GM12878 (cell line): ENCODE data around the gene ACRBP. TPM values are rescaled to one million over a fixed set of nuclear protein-coding genes. Genes with fewer than 3 reads are reported as not detected.

Experiments
- ATAC-seq: fragments of 200-7000 bp; cut with Tn5 transposase; 3 replicates; pipeline ENCODE4 v1.9.1; 2020; ENCODE audit warnings: mild to moderate bottlenecking, moderate library complexity
- BruUV-seq: library from RNA; stranded (reverse); fragments of 400-500 nt; replicated peaks from 2 replicates; lab custom pipeline; 2021; lab: Mats Ljungman, UMichigan
- CTCF ChIA-PET: fragments of 300-600 bp; sonication (Branson Sonifier 250); formaldehyde crosslinking; extraction: SDS; loops from one replicate; lab custom pipeline; 2021; ENCODE audit warnings: inconsistent platforms; lab: Yijun Ruan, JAX
- POLR2A ChIA-PET: fragments of 350-600 bp; formaldehyde crosslinking; extraction: SDS; loops from one replicate; lab custom pipeline; 2021; ENCODE audit warnings: inconsistent platforms; lab: Charles Lee
- RAD21 ChIA-PET: fragments of 300-600 bp; sonication (Branson Sonifier 250); formaldehyde crosslinking; loops from one replicate; lab custom pipeline; 2023; ENCODE audit warnings: antibody characterized with exemption; ENCODE audit not compliant: unreplicated experiment; lab: Charles Lee
- SMC1A ChIA-PET: fragments of 300-600 bp; sonication (Branson Sonifier 250); formaldehyde crosslinking; loops from one replicate; lab custom pipeline; 2023; ENCODE audit not compliant: unreplicated experiment, uncharacterized antibody; lab: Charles Lee
- DNase-seq: peaks from one replicate; pipeline ENCODE4 v3.0.0-alpha.2; 2011; ENCODE audit warnings: low read depth, low spot score
- FAIRE-seq: peaks from 3 replicates; lab custom pipeline; 2011; peaks lifted over from hg19 to GRCh38; lab: Jason Lieb, UNC
- H2AFZ ChIP-seq: 2 replicates; pipeline ENCODE4 v1.6.0; 2011; ENCODE audit warnings: low read depth, low read length, control low read depth; ENCODE audit not compliant: control insufficient read depth
- H3K27ac ChIP-seq: 2 replicates; pipeline ENCODE4 v1.5.1; 2011; ENCODE audit warnings: control low read depth; ENCODE audit not compliant: control insufficient read depth, insufficient read depth
- H3K27me3 ChIP-seq, 2 experiments: replicated peaks in 1 of 2; 2 replicates each; pipeline versions ENCODE4 v1.6.0 to v1.6.1; 2011; ENCODE audit warnings: low read length in 1 of 2; ENCODE audit not compliant: control insufficient read depth in 2 of 2, insufficient read depth in 2 of 2
- H3K36me3 ChIP-seq, 2 experiments: 2 replicates each; pipeline ENCODE4 v1.5.1; 2011; ENCODE audit warnings: low read length in 1 of 2; ENCODE audit not compliant: control insufficient read depth in 2 of 2, insufficient read depth in 2 of 2
- H3K4me1 ChIP-seq: 2 replicates; pipeline ENCODE4 v1.6.1; 2011; ENCODE audit warnings: mild to moderate bottlenecking, low read length, moderate library complexity, mixed read lengths; ENCODE audit not compliant: control insufficient read depth, insufficient read depth
- H3K4me2 ChIP-seq: 2 replicates; pipeline ENCODE4 v1.6.0; 2011; ENCODE audit warnings: control low read depth; ENCODE audit not compliant: control insufficient read depth, insufficient read depth
- H3K4me3 ChIP-seq: fragments of 200-600 bp; sonication (generic); 2 replicates; pipeline ENCODE4 v1.5.1; 2016
- H3K79me2 ChIP-seq: 2 replicates; pipeline ENCODE4 v1.6.0; 2011; ENCODE audit warnings: low read length; ENCODE audit not compliant: control insufficient read depth, insufficient read depth
- H3K9ac ChIP-seq: 2 replicates; pipeline ENCODE4 v1.8.0; 2011; ENCODE audit warnings: low read length, control low read depth, mixed read lengths; ENCODE audit not compliant: control insufficient read depth, insufficient read depth
- H3K9me3 ChIP-seq: replicated peaks from 3 replicates; pipeline ENCODE4 v1.5.1; 2011; ENCODE audit warnings: mild to moderate bottlenecking, low read length; ENCODE audit not compliant: control insufficient read depth, insufficient read depth
- H4K20me1 ChIP-seq: 2 replicates; pipeline ENCODE4 v1.6.0; 2011; ENCODE audit not compliant: control insufficient read depth, insufficient read depth
- DPF2 ChIP-seq: fragments of 450-650 bp; IDR thresholded peaks from 2 replicates; pipeline ENCODE4 v1.6.1; 2017; ENCODE audit warnings: mild to moderate bottlenecking
- EED ChIP-seq: sonication (generic); IDR thresholded peaks from 2 replicates; pipeline ENCODE4 v1.6.1; 2016; ENCODE audit warnings: antibody characterized with exemption, low read depth
- GATAD2B ChIP-seq: fragments of 450-650 bp; conservative IDR thresholded peaks from 2 replicates; pipeline ENCODE4 v1.6.1; 2017; ENCODE audit warnings: low read depth, mild to moderate bottlenecking, moderate library complexity
- IRF5 ChIP-seq: fragments of 450-650 bp; IDR thresholded peaks from 2 replicates; pipeline ENCODE4 v1.6.1; 2017; ENCODE audit warnings: borderline replicate concordance
- KDM1A ChIP-seq: fragments of 200-600 bp; sonication (generic); IDR thresholded peaks from 2 replicates; pipeline ENCODE4 v1.6.1; 2016; ENCODE audit warnings: borderline replicate concordance
- MTA3 ChIP-seq: IDR thresholded peaks from 2 replicates; pipeline ENCODE4 v1.6.1; 2012; ENCODE audit warnings: low read length, inconsistent platforms, borderline replicate concordance
- MYB ChIP-seq: fragments of 150-350 bp; IDR thresholded peaks from 2 replicates; pipeline ENCODE4 v1.6.1; 2014; ENCODE audit warnings: mild to moderate bottlenecking, low read depth, low read length, borderline replicate concordance
- POLR2AphosphoS2 ChIP-seq: IDR thresholded peaks from 2 replicates; pipeline ENCODE4 v1.6.1; 2011; ENCODE audit warnings: low read depth, mild to moderate bottlenecking, low read length, improper control_type of control experiment, moderate library complexity
- SMARCA5 ChIP-seq: fragments of 450-650 bp; IDR thresholded peaks from 2 replicates; pipeline ENCODE4 v1.6.1; 2017; ENCODE audit warnings: mild to moderate bottlenecking
- STAT1 ChIP-seq: fragments of 450-650 bp; conservative IDR thresholded peaks from 2 replicates; pipeline ENCODE4 v1.6.1; 2014; ENCODE audit warnings: antibody characterized with exemption, mild to moderate bottlenecking
- ZNF217 ChIP-seq: fragments of 450-650 bp; IDR thresholded peaks from 2 replicates; pipeline ENCODE4 v1.6.1; 2017; ENCODE audit warnings: antibody characterized with exemption, mild to moderate bottlenecking
- ZNF384 ChIP-seq: IDR thresholded peaks from 2 replicates; pipeline ENCODE4 v1.6.1; 2012; ENCODE audit warnings: low read depth, mild to moderate bottlenecking, low read length, improper control_type of control experiment, borderline replicate concordance
- ZZZ3 ChIP-seq: IDR thresholded peaks from 2 replicates; pipeline ENCODE4 v1.6.1; 2011; ENCODE audit warnings: low read depth; ENCODE audit not compliant: control insufficient read depth, insufficient read length
- WGBS: methylation state at CpG from one replicate; pipeline ENCODE4 v1.1.6; 2016; ENCODE audit warnings: low lambda C conversion rate; ENCODE audit not compliant: insufficient replicate concordance, insufficient coverage; ENCODE audit errors: missing lambda C conversion rate; 5-methylcytosine and 5-hydroxymethylcytosine counted together
- in situ Hi-C: fragments of 300-500 bp; cut with MboI; formaldehyde crosslinking; loops from 9 replicates; pipeline ENCODE4 v1.14.3; 2018; ENCODE audit warnings: mixed read lengths
- intact Hi-C: fragments of 100-400 bp; cut with micrococcal nuclease; formaldehyde crosslinking; loops from one replicate; pipeline ENCODE4 v1.14.2; 2022; ENCODE audit not compliant: unreplicated experiment
- polyA plus RNA-seq, 11 experiments: library from polyadenylated mRNA; depleted of rRNA in 4 of 11; unstranded in 6 of 11; stranded (reverse) in 5 of 11; fragments of >200 nt; fragmentation: Nextera tagmentation in 4 of 11; fragmentation: Illumina TruSeq in 1 of 11; extraction: Ambion mirVana in 4 of 11; extraction: Trizol in 1 of 11; gene quantifications; 1 replicate in 1 of 11; 2 replicates in 10 of 11; pipeline versions ENCODE4 v1.2.1 to v1.2.3, GENCODE V29; 2011 to 2016; ENCODE audit warnings: inconsistent platforms in 2 of 11, missing spikeins in 2 of 11, low read depth in 1 of 11
- total RNA-seq, 4 experiments: library from RNA; depleted of rRNA in 3 of 4; stranded (reverse); fragments of >200 nt in 3 of 4; fragmentation: Illumina TruSeq in 1 of 4; extraction: Trizol in 1 of 4; gene quantifications; 2 replicates each; pipeline versions ENCODE4 v1.2.1 to v1.2.3, GENCODE V29; 2013 to 2021
- TF ChIP-seq, protein P1 (sequence below): IDR thresholded peaks from 2 replicates; pipeline ENCODE4 v1.6.1; 2012; ENCODE audit warnings: low read depth, low read length, improper control_type of control experiment

ACRBP gene
- total and polyA plus RNA-seq, 10 of the 15 experiments (the other 5 are each of a cell fraction or from before 2014, with no cell fraction given) = 0.54 to 1.4 (median 0.87) TPM

GRCh38 chr12:6603095-6603567 is 44.1 kb downstream of the ACRBP start (continued):
- TF ChIP-seq STAT1 (no peak), ZNF384 (no peak), POLR2AphosphoS2 (0 out of 2 replicates have a peak, but pooled peaks have one; percentile 13)

DNA sequence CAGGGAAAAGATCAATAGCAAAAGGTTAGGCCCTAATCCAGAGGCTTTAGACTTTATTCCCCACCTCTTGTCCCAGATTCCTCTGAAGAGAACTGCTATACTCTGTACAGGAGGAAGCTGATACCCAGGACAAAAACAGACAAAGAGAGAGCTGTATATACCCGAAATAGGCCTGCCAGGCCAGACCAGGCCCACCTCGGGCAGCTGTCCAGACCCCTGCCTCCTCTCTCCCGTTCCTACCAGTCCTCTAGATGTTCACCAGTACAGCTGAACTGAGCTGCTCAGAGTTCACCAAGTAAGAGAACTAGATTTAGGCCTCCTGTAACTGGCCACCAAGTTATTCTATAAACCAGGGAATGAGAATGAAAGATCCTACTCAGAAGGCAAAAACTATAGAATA is 44.7 kb downstream of the ACRBP start:
- no peaks in the 10 kb centered on the region for H3K9me3 ChIP-seq
- peaks cover 29 to 39% of the 10 kb centered on the region in 2 experiments for H3K36me3 ChIP-seq
- H3K4me3 ChIP-seq = peak overlapping the region; percentile 99; the same call in 1 of the 2 replicates
- peaks cover 14% of the 10 kb centered on the region for H4K20me1 ChIP-seq
- TF ChIP-seq, protein P1, sequence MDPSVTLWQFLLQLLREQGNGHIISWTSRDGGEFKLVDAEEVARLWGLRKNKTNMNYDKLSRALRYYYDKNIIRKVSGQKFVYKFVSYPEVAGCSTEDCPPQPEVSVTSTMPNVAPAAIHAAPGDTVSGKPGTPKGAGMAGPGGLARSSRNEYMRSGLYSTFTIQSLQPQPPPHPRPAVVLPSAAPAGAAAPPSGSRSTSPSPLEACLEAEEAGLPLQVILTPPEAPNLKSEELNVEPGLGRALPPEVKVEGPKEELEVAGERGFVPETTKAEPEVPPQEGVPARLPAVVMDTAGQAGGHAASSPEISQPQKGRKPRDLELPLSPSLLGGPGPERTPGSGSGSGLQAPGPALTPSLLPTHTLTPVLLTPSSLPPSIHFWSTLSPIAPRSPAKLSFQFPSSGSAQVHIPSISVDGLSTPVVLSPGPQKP = no peak
- TF ChIP-seq POLR2AphosphoS2 (no peak), EED (no peak), MYB (no peak), IRF5 (no peak), ZNF217 (no peak), GATAD2B (no peak), KDM1A (no peak), ZZZ3 (no peak), DPF2 (no peak), SMARCA5 (no peak), MTA3 (no peak)
- TF ChIP-seq, all 136 proteins: peak for 0
- ATAC-seq = no peak
- intact Hi-C loops = no loop called here
- CTCF ChIA-PET = interaction anchor here (0.8 to 4.9 kb wide), 10 partner anchors 13 to 82 kb away, joined by 3 to 43 read pairs (median 6); no protein-coding TSS in a partner anchor
- H3K4me1 ChIP-seq = peaks cover 14% of the 10 kb centered on the region
- no peak overlapping the region for H3K27ac ChIP-seq
- RAD21 ChIA-PET = interaction anchor here (0.6 to 1.5 kb wide), 2 partner anchors 29 to 32 kb away, joined by 3 to 5 read pairs; no protein-coding TSS in a partner anchor
- H3K27me3 ChIP-seq = no peaks in the 10 kb centered on the region
- SMC1A ChIA-PET = interaction anchor here (0.8 to 2.7 kb wide), 9 partner anchors 11 to 94 kb away, joined by 3 to 10 read pairs (median 4); no protein-coding TSS in a partner anchor
- no peak for DNase-seq
- 49% methylated on average over 3 of the region's 3 CpGs for WGBS
- peaks cover 49% of the 10 kb centered on the region for H3K79me2 ChIP-seq
- in situ Hi-C loops = no loop called here
- no peak overlapping the region for H3K9ac ChIP-seq
- H3K4me2 ChIP-seq = peak overlapping the region; percentile 36; the same call in 1 of the 2 replicates
- no peak for FAIRE-seq
- H2AFZ ChIP-seq = no peak overlapping the region
- BruUV-seq = no TSS peak
- POLR2A ChIA-PET = interaction anchor here (1.1 to 1.7 kb wide), 7 partner anchors 11 to 249 kb away, joined by 3 to 8 read pairs (median 3); partner anchors contain the start of genes USP5 and VAMP1
